ENCODE data around the gene CCDC6. TPM values are rescaled to one million over a fixed set of nuclear protein-coding genes. Genes with fewer than 3 reads are reported as not detected.
A peak's percentile ranks its signal among the peaks of the same experiment; 100 is the strongest.

CCDC6 gene
- total and polyA plus RNA-seq, 5 experiments from 2014 or later, result 3.6 to 23.6 (median 4.4) TPM

DNA sequence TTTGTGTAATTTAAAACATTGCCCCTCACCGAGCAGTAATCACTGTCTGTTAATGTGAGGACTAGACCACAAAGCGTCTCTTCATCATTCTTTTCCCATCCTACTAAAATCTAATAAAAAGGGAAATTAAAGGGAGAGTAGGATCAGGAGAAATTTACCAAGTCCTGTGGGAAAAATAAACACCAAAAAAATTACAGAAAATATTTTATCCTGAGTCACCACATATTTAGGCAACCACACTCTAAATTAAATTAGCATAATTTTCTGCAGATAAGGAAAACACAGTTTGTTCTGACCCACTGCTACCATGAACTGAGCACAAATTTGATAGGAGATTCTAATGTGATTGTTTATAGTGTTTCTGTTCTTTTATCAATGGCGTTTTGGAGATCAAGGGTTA is 49.3 kb downstream of the CCDC6 start:
- Mint-ChIP-seq H3K4me1 (peaks cover 35 to 80% (median 68%) of the 10 kb centered on the region in 4 donors), H3K9me3 (peaks cover 0 to 4% (median 0%) of the 10 kb centered on the region in 9 donors), H3K4me3 (no peak overlapping the region), H3K36me3 (peaks cover 8 to 30% (median 18%) of the 10 kb centered on the region in 3 donors), H3K27me3 (no peaks in the 10 kb centered on the region), H3K27ac (peak overlapping the region in 1 of 10 donors; percentile 45)
- DNase-seq (no peak), ATAC-seq (no peak)
- POLR2A ChIA-PET, result no interaction called here

GRCh38 chr10:59856104-59856503 is 50.3 kb downstream of the CCDC6 start:
- Mint-ChIP-seq H3K36me3 (peaks cover 0 to 32% (median 15%) of the 10 kb centered on the region in 3 donors), H3K4me1 (peaks cover 32 to 76% (median 62%) of the 10 kb centered on the region in 4 donors), H3K27me3 (no peaks in the 10 kb centered on the region), H3K27ac (peak overlapping the region in 3 of 10 donors; percentile 19 to 43 (median 34)), H3K4me3 (no peak overlapping the region), H3K9me3 (peaks cover 0 to 4% (median 0%) of the 10 kb centered on the region in 9 donors)
- POLR2A ChIA-PET, result no interaction called here
- no peak for ATAC-seq
- DNase-seq, result no peak

- peaks cover 0 to 4% (median 0%) of the 10 kb centered on the region in 9 donors for H3K9me3 Mint-ChIP-seq
- H3K27ac Mint-ChIP-seq, result peak overlapping the region in 1 of 10 donors; percentile 11
- H3K4me1 Mint-ChIP-seq, result peaks cover 26 to 65% (median 52%) of the 10 kb centered on the region in 4 donors
- H3K4me3 Mint-ChIP-seq, result no peak overlapping the region
- peaks cover 0 to 41% (median 20%) of the 10 kb centered on the region in 3 donors for H3K36me3 Mint-ChIP-seq
- H3K27me3 Mint-ChIP-seq, result no peaks in the 10 kb centered on the region
- POLR2A ChIA-PET, result no interaction called here
- no peak for ATAC-seq
- no peak for DNase-seq
Observed at GRCh38 chr10:59854571-59854970, 51.8 kb downstream of the CCDC6 start.

GRCh38 chr10:59852670-59853069 is 53.7 kb downstream of the CCDC6 start:
- H3K9me3 Mint-ChIP-seq, result peaks cover 0 to 4% (median 0%) of the 10 kb centered on the region in 9 donors
- POLR2A ChIA-PET, result no interaction called here
- peak overlapping the region in 1 of 10 donors; percentile 15 for H3K4me3 Mint-ChIP-seq
- H3K36me3 Mint-ChIP-seq, result peaks cover 0 to 56% (median 25%) of the 10 kb centered on the region in 3 donors
- ATAC-seq (no peak), DNase-seq (no peak)
- H3K27ac Mint-ChIP-seq, result peak overlapping the region in 4 of 10 donors; percentile 0 to 15 (median 12)
- no peaks in the 10 kb centered on the region for H3K27me3 Mint-ChIP-seq
- H3K4me1 Mint-ChIP-seq, result peaks cover 24 to 47% (median 35%) of the 10 kb centered on the region in 4 donors

DNA sequence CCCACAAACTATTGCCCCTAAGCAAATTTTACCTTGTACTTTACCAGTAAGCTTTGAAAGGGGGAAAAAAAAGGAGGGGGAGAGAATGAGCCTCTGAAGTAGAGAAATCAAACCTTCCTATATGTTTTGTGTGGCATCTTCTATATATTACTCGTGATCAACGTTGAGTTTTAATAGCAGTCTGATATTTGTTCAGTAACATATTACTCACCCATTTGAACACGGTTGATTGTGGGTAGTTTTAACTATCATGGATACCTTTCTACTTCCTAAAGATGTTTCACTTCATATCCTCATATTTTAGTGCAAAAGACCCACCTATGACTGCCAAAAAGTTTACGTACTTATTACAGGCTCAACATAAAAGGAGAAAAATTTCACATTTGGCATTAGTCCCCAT is 54.5 kb downstream of the CCDC6 start:
- H3K4me3 Mint-ChIP-seq, result peak overlapping the region in 1 of 10 donors; percentile 24
- POLR2A ChIA-PET, result no interaction called here

DNA sequence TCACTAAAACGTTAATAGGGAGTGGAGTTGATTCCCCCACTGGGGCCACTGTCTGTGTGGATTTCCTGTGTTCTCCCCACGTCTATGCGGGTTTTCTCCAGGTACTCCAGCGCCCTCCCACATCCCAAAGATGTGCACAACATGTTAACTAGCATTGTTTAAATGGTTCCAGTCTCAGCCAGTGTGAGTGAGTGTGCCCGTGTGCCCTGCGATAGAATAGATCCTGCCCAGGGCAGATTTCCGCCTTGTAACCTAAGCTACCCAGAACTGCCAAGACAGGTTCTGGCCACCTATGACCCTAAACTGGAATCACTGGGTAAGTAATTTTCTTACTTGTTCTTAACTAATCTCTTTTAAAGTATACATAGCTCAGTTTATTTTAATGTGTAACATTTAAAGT is 58.5 kb downstream of the CCDC6 start:
- H3K27me3 Mint-ChIP-seq, result no peaks in the 10 kb centered on the region
- POLR2A ChIA-PET, result no interaction called here
- no peak overlapping the region for H3K4me3 Mint-ChIP-seq
- ATAC-seq (no peak), DNase-seq (no peak)
- H3K36me3 Mint-ChIP-seq, result peaks cover 0 to 88% (median 44%) of the 10 kb centered on the region in 3 donors
- H3K9me3 Mint-ChIP-seq, result no peaks in the 10 kb centered on the region
- no peak overlapping the region for H3K27ac Mint-ChIP-seq
- peaks cover 10 to 25% (median 13%) of the 10 kb centered on the region in 4 donors for H3K4me1 Mint-ChIP-seq

More for the DNA sequence above, 54.5 kb downstream of the CCDC6 start:
- no peaks in the 10 kb centered on the region for H3K27me3 Mint-ChIP-seq
- ATAC-seq (no peak), DNase-seq (no peak)
- H3K9me3 Mint-ChIP-seq, result peaks cover 0 to 4% (median 0%) of the 10 kb centered on the region in 9 donors
- H3K36me3 Mint-ChIP-seq, result peaks cover 0 to 63% (median 29%) of the 10 kb centered on the region in 3 donors
- no peak overlapping the region for H3K27ac Mint-ChIP-seq
- H3K4me1 Mint-ChIP-seq, result peaks cover 24 to 46% (median 33%) of the 10 kb centered on the region in 4 donors

GRCh38 chr10:59847326-59847725 is 59.0 kb downstream of the CCDC6 start:
- ATAC-seq (no peak), DNase-seq (no peak)
- Mint-ChIP-seq H3K27me3 (no peaks in the 10 kb centered on the region), H3K27ac (peak overlapping the region in 3 of 10 donors; percentile 60 to 74 (median 69)), H3K9me3 (no peaks in the 10 kb centered on the region), H3K4me3 (no peak overlapping the region), H3K36me3 (peaks cover 0 to 87% (median 43%) of the 10 kb centered on the region in 3 donors), H3K4me1 (peaks cover 5 to 22% (median 9%) of the 10 kb centered on the region in 4 donors)
- POLR2A ChIA-PET, result no interaction called here

GRCh38 chr10:59844436-59844835 is 61.9 kb downstream of the CCDC6 start:
- POLR2A ChIA-PET, result no interaction called here
- Mint-ChIP-seq H3K27me3 (no peaks in the 10 kb centered on the region), H3K36me3 (peaks cover 8 to 80% (median 32%) of the 10 kb centered on the region in 3 donors), H3K4me1 (peaks cover 5 to 25% (median 15%) of the 10 kb centered on the region in 4 donors), H3K27ac (peak overlapping the region in 1 of 10 donors; percentile 73), H3K9me3 (no peaks in the 10 kb centered on the region), H3K4me3 (no peak overlapping the region)
- ATAC-seq, result no peak
- DNase-seq, result no peak

DNA sequence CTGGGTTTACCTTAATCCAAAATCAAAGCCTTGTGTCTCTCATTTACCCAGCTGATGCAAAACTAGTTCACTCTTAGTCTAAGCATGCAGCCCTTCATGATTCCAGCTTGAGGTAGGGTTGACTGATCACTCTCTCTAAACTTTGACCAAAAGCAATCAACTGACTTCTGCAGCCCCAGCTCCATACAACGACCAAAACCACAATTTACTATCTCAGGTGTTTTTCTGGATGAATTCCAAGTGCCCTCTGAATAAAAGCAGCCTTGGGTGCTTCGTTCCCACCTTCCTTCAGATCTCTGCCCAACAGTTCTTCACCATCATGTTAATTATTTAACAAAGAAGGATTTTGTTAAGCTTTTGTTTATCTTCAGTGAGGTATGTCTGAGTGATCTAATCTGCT is 62.6 kb downstream of the CCDC6 start:
- DNase-seq (no peak), ATAC-seq (no peak)
- Mint-ChIP-seq H3K27me3 (no peaks in the 10 kb centered on the region), H3K4me1 (peaks cover 6 to 25% (median 19%) of the 10 kb centered on the region in 4 donors), H3K9me3 (no peaks in the 10 kb centered on the region), H3K4me3 (no peak overlapping the region), H3K36me3 (peaks cover 8 to 73% (median 25%) of the 10 kb centered on the region in 3 donors), H3K27ac (no peak overlapping the region)
- POLR2A ChIA-PET, result no interaction called here

DNA sequence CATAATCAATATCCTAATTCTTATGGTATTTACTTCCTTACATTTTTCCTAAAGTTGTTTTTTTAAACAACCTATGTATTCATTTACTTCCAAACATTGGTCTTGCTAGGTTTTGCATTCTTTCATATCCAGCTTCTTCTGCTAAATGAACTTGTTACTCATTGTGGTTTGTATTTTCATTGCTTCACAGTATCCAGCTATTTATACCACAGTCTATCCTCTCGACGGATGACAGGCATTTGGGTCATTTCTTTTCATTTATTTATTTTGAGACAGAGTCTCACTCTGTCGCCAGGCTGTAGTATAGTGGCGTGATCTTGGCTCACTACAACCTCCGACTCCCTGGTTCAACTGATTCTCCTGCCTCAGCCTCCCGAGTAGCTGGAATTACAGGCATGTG is 66.8 kb downstream of the CCDC6 start:
- DNase-seq, result no peak
- no peak for ATAC-seq

GRCh38 chr10:59838085-59838789 is 68.1 kb downstream of the CCDC6 start:
- H3K9me3 Mint-ChIP-seq, result no peaks in the 10 kb centered on the region
- H3K27me3 Mint-ChIP-seq, result no peaks in the 10 kb centered on the region
- no peak overlapping the region for H3K4me3 Mint-ChIP-seq
- ATAC-seq (no peak), DNase-seq (no peak)
- peaks cover 28 to 46% (median 39%) of the 10 kb centered on the region in 4 donors for H3K4me1 Mint-ChIP-seq
- H3K27ac Mint-ChIP-seq, result peak overlapping the region in 2 of 10 donors; percentile 17 to 36
- peaks cover 8 to 41% (median 12%) of the 10 kb centered on the region in 3 donors for H3K36me3 Mint-ChIP-seq
- POLR2A ChIA-PET, result no interaction called here

More for the DNA sequence above, 66.8 kb downstream of the CCDC6 start:
- H3K36me3 Mint-ChIP-seq, result peaks cover 8 to 46% (median 17%) of the 10 kb centered on the region in 3 donors
- no peaks in the 10 kb centered on the region for H3K27me3 Mint-ChIP-seq
- no peak overlapping the region for H3K4me3 Mint-ChIP-seq
- POLR2A ChIA-PET, result no interaction called here
- H3K4me1 Mint-ChIP-seq, result peaks cover 27 to 36% (median 32%) of the 10 kb centered on the region in 4 donors
- peak overlapping the region in 1 of 10 donors; percentile 41 for H3K27ac Mint-ChIP-seq
- no peaks in the 10 kb centered on the region for H3K9me3 Mint-ChIP-seq

- Mint-ChIP-seq H3K27me3 (no peaks in the 10 kb centered on the region), H3K4me1 (peaks cover 21 to 54% (median 48%) of the 10 kb centered on the region in 4 donors), H3K9me3 (no peaks in the 10 kb centered on the region), H3K36me3 (peaks cover 4 to 43% (median 15%) of the 10 kb centered on the region in 3 donors), H3K4me3 (no peak overlapping the region), H3K27ac (peak overlapping the region in 2 of 10 donors; percentile 7 to 17)
- DNase-seq, result no peak
- POLR2A ChIA-PET, result no interaction called here
- no peak for ATAC-seq
Observed at GRCh38 chr10:59833810-59834209, 72.5 kb downstream of the CCDC6 start.

- Mint-ChIP-seq H3K36me3 (peaks cover 4 to 49% (median 15%) of the 10 kb centered on the region in 3 donors), H3K27ac (peak overlapping the region in 1 of 10 donors; percentile 6), H3K27me3 (no peaks in the 10 kb centered on the region), H3K4me1 (peaks cover 11 to 49% (median 43%) of the 10 kb centered on the region in 4 donors), H3K4me3 (no peak overlapping the region), H3K9me3 (no peaks in the 10 kb centered on the region)
- ATAC-seq (no peak), DNase-seq (no peak)
- POLR2A ChIA-PET, result no interaction called here
Observed at GRCh38 chr10:59832506-59832905, 73.8 kb downstream of the CCDC6 start.
